Measurements from ENCODE around the gene INCA1.

The INCA1 gene

DNA sequence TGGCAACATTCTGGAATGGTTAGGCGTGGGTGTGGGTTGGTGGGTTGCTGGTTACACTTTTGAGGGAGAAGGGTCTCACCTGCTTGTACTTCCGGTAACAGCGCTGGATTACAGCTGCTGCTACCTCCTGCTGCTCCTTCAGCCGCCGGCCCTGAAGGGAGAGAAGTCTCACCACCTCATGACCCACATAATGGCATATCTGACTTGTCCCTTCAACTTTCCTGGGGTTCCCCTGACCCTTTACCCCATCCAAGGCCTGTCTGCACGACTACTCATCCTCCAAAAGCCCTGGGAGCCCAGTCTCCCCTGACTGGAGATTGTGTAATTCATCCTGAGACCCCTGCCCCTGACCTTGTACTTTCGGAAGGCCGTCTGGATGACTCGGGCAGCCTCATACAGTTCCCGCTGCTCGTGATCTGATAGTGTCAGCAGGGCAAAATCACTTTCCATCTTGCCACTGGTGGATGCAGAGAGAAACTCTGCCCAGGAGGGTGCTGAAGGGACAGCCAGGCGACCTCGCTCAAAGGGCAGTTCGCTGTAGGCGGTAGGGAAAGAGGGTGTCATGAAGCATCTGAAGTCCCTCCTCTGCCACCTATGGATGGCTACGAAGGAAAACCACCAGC lies 27.7 kb downstream of the INCA1 start:
- DNase-seq = peak; percentile 28

DNA sequence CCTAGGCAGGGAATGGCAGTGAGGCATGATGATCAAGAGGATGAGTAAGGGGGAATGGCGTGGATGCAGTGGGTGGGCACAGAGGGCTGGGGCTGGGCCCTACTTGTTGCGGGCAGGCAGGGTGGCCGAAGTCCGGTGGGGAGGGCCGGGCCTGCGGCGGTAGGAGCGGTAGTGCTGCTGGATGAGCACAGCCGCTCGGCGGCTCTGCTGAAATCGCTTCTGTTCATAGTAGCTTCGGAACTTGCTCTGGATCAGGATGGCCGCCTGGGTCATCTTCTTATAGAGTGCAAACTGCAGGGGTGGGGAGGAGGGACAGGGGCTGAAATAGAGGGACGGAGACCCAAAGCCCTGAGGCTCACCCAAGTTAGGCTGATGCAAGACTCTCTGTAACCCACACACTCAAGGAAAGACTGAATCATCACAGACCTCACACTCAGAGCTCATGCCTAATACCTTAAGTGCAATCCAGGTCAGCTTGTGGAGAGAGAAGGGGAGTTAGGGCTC lies 28.2 kb downstream of the INCA1 start:
- peak; percentile 35 for DNase-seq

DNA sequence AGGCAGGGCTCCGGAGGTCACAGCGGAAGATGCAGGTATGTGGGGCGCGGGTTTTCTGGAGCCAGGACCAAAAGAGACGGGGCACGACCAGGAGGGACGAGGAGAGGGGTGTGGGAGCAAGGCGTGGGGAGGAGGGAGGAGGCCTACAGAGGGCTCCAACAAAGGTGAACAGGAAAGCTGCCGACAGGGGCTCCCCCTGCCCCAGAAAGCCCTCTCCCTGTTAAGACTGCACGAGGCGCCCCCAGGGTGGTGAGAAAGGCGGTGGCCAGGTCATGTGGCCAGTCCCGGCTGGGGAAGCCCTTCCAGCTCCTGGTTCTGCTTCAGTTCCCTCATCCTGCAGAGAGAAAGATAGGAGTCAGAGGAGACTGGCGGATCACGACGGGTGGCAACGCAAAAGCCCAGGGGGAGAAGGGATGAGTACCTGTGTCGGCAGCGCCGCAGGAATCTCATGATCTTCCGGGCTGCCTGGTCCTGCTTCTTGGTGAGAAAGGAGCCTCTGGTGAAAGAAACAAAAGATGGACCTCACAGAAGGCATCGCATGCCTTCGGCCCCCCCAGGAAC lies 28.8 kb downstream of the INCA1 start:
- DNase-seq = peak; percentile 43

DNA sequence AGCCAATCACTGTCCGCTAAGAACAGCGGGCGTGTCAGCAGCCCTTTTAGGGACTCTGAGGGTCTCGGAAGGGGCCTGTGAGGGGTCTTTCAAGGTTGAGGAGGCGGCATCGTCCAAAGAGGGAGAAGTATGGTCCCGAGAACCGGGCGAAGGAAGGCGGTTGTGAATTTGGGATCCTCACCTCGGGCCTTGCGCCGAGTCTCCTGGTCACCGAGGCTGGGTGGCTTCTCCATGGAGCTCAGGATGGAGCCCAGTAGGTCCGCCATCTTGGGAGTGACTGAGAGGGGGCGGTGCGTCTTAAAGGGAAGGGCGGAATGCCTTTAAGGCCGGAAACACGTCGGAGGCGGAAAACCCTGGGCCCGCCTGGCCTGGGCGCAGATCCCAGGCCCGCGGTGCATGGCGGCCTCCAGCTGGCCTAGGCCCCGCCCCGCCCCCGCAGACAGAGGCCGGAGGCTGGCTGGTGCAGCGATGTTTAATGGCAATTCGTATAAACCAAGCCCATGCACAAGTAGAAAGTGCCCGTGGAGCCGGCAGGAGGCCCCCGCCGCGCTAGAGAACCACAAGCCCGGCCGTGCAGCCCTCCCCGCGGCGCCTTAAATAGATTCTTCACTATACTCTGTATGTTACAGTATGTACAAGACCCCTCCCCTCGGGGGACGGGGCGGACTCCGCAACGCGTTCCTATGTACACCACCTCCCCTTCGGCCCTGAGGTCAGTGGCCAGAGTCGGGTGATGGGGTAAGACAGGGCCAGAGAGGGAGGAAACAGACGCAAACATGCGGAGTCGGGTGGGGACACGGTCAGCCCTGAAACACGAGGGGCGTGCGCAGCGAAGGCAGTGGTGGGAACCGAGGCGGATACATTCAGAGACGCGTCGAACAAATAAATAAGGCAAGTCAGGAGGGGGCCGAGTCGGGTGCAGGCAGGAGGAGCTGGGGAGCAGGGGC lies 29.5 kb downstream of the INCA1 start, which contains the start of gene SPAG7:
Gene SPAG7, minus strand, starts transcription at position 279 of the 947 bp plus-strand sequence. Its CDS starts 13 bp downstream, at position 266.
- DNase-seq = peak; percentile 89

DNA sequence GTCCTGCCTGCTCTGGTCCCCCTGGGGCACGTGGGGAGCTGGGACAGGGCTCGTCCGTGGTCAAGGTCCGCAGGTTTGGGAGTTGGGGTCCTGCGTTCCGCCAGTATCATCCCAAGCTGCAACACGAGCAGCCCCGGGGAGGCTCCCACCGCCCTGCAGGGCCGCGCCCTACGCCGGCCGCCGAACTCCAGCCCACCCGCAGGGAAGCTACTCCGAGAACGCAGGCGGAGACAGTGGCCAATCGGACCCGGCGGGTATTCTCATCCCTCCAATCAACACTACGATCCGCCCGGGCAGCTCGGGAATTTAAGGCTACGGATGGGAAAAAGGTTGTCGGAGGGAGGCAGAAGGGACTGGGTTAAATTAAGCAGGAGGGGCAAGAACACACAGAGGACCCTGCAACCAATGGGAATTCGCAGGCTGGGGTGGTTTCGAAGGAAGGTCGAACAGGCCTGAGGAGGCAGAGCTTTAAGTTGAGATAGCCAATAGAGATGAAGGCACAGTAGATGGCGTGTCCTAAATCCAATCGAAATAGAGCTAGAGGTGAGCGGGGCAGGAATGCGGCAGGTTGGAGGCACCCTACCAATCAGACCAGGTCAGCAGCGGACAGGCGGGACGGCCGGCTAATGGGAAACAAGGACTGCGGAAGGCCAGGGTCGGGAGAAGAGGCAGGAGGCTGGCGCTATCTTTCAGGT lies 30.3 kb downstream of the INCA1 start:
- DNase-seq = peak; percentile 87

DNA sequence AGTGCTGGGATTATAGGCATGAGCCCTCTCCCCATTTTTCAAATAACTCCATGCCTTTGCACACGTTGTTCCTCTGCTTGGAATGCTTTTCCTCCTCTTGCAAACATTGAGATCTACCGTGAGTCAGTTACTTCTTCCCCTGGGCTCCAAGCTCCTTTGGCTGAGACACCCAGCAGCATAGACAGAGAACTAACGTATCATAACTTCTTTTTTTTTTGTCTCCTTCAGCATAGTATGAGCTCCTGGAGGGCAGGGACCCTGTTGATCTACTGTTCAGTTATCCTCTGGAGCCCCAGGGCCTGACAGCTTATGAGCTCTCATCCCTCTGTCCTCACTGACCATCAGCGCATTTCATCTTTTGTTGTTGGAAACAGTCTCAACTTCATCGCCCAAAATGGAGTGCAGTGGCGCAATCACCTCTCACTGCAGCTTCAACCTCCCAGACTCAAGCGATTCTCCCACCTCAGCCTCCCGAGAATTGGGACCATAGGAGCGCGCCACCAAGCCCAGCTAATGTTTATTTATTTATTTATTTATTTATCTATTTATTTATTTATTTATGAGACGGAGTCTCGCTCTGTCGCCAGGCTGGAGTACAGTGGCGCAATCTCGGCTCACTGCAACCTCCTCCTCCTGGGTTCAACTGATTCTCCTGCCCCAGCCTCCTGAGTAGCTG lies 31.9 kb downstream of the INCA1 start:
- no peak for DNase-seq

DNA sequence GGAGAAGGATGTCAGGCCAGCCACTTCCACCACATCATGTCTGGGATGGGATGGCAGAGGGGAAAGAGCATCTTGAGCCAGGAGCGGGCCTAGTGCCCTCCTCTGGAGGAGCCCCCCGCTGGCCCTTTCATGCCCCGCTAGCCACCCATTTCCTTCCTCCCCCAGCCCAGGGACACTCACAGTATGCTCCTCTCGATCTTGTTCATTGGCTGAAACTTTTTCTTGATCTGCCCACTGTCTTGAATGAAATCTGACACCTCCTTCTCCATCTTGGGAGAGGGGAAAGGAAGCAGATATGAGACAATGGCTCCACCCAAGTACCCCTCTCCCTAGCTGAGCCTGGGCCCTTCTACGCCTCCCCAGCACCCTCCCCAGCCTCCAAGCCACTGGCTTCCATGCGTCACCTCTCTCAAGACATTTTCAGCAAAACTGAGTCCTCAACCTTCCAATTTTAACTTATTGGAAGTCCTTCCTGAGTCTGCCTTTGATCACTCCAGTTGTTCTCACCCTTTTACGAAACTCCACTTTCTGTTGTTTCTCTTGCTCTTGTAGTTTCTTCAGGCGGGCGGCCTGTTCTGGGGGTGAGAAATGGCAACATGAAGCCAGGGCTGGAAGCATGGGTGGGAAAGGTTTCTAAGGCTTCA lies 36.9 kb downstream of the INCA1 start:
- no peak for DNase-seq

DNA sequence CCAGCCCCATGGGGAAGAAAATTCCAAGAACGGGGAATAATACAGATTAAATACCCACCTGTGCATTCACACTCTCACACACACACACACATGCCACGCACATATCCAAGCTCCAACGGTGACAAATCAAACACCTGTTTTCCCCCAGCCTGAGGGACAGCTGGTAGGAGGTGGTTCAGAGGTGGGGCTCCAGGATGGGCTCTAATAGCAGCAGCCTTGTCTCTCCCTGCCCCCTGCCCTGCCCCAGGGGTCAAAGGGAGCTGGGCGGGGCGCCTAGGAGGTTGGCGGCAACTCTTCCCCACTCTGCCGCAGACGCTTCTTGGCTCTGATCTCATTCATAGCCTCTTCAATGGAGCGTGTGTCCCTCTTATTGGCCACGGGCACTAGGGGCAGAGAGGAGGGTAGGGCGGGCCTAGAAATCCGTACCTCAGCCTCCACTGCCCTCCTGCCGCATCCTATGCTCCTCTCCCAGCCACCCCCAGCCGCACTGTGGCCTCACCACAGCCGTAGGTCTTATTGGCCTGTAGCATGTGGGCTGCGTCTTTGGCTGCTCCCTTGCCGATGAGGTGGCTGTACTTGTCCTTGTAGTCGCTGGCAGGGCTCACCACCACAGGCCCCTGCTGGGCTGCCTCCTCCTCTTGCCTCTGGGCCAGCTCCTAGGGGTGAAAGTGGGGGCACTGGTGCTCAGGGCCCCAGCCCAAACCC lies 37.9 kb downstream of the INCA1 start:
- no peak for DNase-seq

DNA sequence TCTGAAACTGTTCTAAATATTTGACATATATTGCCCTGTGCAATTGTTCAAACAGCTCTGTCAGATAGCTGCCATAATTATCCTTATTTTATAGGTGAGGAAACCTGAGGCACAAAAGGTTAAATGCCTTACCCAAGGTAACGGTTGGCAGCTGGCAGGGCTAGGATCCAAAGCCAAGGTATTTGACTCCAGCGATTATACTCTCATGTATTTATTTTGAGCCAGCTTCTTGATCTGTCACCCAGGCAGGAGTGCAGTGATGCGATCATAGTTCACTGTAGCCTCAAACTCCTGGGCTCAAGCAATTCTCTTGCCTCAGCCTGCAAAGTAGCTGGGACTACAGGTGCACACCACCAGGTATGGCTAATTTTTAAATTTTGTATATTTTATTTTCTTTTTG lies 39.2 kb downstream of the INCA1 start:
- DNase-seq = no peak

DNA sequence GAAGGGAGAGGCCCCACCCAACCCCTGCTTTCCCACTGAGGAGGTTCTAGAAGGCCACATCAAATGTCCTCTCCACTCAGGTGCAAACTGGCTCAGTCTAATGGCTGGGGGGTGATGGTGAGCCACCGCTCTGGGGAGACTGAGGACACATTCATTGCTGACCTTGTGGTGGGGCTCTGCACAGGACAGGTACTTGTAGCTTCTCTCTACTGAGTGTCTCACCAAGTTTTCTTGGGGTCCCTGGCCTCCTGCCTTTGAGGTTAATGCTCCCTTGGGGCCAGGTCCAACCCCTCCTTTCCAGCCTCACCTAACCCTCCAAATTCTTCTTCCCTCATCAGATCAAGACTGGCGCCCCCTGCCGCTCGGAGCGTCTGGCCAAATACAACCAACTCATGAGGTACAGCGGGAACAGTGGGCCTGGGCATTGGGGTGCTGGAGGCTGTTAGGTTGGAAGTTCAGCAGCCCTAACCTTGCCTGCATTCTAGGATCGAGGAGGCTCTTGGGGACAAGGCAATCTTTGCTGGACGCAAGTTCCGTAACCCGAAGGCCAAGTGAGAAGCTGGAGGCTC lies 40.7 kb downstream of the INCA1 start:
- DNase-seq = peak; percentile 52

DNA sequence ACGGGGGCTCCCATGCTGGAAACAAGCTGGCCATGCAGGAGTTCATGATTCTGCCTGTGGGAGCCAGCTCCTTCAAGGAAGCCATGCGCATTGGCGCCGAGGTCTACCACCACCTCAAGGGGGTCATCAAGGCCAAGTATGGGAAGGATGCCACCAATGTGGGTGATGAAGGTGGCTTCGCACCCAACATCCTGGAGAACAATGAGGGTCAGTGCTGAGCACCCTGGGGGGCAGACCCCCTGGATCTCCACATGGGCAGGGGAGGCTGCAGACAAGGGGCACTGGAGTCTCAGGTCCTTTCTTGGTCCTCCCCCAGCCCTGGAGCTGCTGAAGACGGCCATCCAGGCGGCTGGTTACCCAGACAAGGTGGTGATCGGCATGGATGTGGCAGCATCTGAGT lies 42.2 kb downstream of the INCA1 start:
- DNase-seq = no peak

DNA sequence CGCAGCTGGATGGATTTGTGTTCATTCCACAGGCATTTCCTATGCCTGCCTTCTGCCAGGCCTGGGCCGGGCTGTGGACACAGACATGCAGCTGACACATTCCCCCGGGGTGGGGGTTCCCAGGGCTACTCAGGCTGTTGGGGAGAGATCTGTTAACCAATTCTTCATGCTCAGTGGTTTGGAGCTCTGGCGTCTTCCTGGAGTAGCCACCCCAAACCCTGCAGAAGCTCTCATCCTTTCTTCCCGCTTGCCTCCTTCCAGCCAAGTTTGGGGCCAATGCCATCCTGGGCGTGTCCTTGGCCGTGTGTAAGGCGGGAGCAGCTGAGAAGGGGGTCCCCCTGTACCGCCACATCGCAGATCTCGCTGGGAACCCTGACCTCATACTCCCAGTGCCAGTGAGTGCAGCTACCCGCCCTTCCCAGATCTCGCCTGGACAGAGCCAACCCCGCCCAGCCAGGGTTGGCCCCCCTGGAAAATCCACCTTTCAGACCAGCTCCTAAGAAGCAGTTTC lies 43.8 kb downstream of the INCA1 start:
- DNase-seq = no peak

DNA sequence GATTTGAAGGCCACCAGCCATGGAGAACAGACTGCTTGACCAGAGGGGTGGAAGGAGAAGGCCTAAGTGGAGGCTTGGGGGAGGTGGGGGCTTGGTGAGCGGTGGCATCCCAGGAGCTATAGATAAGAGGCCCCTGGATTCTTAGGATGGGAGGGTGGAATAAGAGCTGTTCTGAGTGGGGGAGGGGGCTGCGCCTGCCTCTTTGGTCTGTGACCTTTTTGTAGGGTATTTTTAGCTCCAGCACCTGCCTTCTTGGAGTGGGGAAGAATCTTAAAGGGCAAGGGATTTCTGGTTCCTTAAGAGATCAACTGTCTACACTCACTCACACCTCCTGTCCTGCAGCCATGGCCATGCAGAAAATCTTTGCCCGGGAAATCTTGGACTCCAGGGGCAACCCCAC lies 45.8 kb downstream of the INCA1 start:
- DNase-seq = no peak

DNA sequence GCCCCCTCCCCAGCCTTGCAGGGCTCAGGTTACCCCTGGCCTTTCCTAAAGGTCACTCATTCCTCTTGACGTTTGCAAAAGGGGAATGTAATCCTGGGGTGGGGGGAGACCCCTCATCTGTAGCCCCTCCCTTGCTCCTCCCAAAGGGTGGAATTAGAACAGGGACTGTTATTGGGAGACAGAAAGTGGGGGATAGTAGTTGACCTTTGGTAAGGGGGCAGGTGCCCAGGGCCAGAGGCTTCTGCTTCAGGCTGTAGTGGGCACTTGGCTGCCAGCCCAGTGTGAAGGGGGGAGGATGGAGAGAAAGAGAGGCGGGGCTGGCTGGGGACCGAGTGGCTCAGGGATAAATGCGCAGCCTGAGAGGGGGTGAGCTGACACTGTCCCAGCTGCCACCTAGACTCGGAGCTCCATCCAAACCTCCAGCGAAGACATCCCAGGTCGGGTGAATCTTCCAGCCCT lies 46.5 kb downstream of the INCA1 start, which contains the start of gene ENO3:
Gene ENO3, plus strand, starts transcription at position 374 of the 459 bp plus-strand sequence. CDS start 711 bp downstream, outside the sequence.
- DNase-seq = no peak

DNA sequence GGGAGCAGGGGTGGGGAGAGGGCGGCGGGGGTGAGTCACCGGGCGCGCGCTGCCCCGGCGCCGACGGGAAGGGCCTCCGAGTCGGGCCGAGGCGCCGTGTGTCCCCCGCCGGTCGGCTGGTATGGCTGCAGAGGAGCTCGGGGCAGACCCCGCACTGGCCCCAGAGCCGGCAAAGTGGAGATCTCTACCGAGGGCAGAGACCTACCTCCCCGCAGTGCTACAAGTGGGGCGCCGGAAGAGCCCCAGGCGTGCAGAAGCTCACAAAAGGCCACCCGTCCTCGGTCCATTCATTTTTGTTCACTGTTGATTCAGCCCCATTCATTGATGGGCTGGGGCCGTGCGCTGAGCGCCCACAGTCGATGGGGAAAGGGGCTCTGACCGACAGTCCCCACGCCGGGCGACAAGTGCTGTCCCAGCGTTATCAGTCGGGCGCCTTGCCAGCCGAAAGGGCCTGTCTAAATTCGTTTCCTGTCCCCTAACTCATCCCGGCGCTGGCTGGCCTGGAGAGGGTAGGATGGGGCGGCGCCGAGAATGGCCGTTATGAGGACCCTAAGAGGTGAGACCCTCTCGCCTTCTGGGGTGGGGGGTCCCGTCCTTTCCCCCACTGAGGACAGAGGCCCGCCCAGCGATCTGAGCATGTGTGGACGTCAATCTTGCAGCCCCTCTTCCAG lies 47.1 kb downstream of the INCA1 start:
- DNase-seq = no peak

DNA sequence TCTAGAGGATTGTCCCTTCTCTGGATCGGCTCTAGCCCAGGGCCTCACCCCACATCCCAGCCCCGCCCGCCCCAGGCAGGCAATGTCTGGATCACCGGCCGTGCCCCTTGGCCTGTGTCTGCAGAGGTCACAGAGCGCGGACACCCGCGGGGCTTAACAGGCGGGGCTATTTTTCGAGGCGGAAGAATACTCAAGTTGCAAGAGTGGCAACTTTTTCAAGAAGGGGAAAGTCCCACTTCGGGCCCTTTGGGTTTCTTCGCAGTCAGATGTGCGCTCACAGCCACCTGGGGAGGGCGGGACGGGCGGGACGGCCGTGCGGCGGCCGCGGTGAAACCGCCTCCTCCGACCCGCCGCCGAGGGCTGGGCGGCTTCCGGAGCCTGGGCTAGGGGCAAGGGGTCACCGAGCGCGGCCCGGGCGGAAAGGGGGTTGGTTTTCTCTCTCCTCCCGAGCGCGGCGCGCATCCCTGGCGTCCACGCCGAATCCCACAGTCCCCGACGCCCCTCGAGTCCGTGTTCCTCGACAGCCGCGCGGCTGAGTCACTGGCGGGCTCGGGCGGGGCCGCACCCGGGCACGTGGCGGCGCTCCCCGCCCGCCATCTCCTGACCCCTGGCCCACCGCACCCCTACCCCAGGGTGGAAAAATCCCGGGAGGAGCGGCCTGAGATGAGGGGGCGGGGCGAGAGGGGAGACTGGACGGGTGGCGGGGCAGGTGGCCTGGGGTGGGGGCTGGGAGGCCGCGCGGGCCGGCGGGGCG lies 47.8 kb downstream of the INCA1 start:
- peak; percentile 71 for DNase-seq

DNA sequence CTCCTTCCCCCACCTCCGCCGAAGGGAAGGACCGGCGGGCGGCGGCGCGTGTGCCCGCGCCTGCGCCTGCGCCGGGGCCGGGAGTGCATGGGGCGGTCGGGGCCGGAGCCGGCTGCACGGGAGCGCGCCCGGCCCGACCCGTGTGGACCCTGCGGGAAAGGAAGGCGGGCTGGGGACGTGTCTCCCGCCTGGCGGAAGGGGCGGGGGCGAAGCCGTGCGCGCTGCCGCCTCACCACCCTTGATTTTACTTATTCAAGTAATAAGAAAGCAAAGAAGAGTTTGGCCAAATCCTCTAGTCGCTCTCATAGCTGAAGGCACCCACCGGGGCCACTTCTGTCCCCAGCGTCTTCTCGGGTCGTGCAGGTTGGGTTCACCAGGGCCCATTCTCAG lies 48.4 kb downstream of the INCA1 start:
- DNase-seq = peak; percentile 72

DNA sequence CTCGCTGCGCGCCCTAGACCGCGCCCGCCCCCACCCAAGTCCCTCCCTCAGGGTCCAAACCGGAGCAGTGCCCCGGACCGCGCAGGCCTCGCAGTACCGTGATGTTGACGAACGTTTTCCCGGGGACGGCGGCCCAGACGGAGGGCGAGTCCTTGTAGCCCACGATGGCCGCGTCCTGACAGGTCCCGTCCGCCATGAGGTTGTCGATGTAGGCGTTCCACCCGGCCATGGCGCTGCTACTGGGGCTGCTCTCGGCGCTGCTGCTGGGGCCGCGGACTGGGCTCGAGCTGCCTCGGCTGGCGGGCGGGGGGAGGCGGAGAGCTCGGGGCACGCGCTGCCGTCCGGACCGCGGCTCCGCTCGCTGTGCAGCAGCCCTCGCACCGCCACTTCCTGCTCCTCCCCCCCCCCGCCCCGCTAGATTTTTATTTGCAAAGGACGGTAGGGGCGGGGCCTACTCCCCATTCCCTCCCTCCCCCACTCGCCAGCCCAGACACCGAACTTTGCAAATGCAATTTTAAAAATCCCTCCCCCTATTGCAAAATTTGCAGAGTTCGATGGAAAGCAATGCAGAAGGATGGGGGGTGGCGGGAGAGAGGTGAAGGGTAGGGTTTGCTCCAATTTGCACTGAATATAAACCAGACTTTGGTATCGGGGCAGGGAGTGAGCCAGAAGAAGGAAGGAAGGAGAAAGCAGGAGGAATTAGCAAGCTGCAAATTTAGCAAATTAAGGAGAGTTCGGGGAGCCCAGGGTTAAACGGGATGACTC lies 49.0 kb downstream of the INCA1 start, which contains the start of gene PFN1:
Gene PFN1, minus strand, starts transcription at position 365 of the 765 bp plus-strand sequence. Its CDS starts 136 bp downstream, at position 229.
- peak; percentile 87 for DNase-seq
